Kidney epithelial cell (primary cell): ENCODE results near the gene SIGLEC8. TPM values are rescaled to one million over a fixed set of nuclear protein-coding genes. Genes with fewer than 3 reads are reported as not detected.

Experiments
- DNase-seq: peaks from one replicate; pipeline ENCODE4 v3.0.0-alpha.2; 2010; ENCODE audit warnings: low read depth
- H3K27me3 ChIP-seq: 2 replicates; pipeline ENCODE4 v1.6.0; 2011; ENCODE audit warnings: low read length; ENCODE audit not compliant: control insufficient read depth, insufficient read depth
- H3K36me3 ChIP-seq: 2 replicates; pipeline ENCODE4 v1.5.1; 2011; ENCODE audit warnings: low read length; ENCODE audit not compliant: control insufficient read depth, insufficient read depth
- H3K4me3 ChIP-seq: 2 replicates; pipeline ENCODE4 v1.5.1; 2011; ENCODE audit warnings: low read depth, mild to moderate bottlenecking, control low read depth, low read length
- total RNA-seq: library from RNA; depleted of rRNA; stranded (reverse); fragments of >200 nt; gene quantifications from 2 replicates; pipeline ENCODE4 v1.2.3, GENCODE V29; 2015
- TF ChIP-seq, protein P1 (sequence below): IDR thresholded peaks from 2 replicates; pipeline ENCODE4 v1.5.1; 2011; ENCODE audit warnings: mild to moderate bottlenecking, moderate library complexity, low read length, control low read depth, inconsistent platforms; ENCODE audit not compliant: insufficient read depth, poor library complexity, severe bottlenecking

Gene SIGLEC8
- total RNA-seq, 1 donor from 2014 or later = not detected

DNA sequence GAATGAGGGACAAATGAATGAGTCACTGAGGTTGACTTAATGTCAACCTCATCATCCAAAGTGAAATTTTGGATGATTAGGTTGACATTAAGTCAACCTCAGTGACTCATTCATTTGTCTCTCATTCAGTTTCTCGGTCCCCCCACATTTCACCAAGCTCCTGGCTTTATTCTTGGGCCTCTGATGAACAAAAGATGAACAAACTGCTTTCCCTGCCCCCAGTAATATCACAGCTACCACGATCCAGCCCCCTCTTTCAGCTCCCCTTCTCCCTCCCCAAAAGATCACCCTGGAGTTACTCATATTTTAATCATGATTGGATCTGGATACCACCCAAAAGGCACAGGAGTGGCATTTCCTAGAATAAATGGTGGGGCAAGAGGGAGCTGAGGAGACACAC is 30.9 kb upstream of the SIGLEC8 start:
- no peak overlapping the region for H3K4me3 ChIP-seq
- no peaks in the 10 kb centered on the region for H3K36me3 ChIP-seq
- TF ChIP-seq, protein P1, sequence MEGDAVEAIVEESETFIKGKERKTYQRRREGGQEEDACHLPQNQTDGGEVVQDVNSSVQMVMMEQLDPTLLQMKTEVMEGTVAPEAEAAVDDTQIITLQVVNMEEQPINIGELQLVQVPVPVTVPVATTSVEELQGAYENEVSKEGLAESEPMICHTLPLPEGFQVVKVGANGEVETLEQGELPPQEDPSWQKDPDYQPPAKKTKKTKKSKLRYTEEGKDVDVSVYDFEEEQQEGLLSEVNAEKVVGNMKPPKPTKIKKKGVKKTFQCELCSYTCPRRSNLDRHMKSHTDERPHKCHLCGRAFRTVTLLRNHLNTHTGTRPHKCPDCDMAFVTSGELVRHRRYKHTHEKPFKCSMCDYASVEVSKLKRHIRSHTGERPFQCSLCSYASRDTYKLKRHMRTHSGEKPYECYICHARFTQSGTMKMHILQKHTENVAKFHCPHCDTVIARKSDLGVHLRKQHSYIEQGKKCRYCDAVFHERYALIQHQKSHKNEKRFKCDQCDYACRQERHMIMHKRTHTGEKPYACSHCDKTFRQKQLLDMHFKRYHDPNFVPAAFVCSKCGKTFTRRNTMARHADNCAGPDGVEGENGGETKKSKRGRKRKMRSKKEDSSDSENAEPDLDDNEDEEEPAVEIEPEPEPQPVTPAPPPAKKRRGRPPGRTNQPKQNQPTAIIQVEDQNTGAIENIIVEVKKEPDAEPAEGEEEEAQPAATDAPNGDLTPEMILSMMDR = no peak
- no peak for DNase-seq
- no peaks in the 10 kb centered on the region for H3K27me3 ChIP-seq

DNA sequence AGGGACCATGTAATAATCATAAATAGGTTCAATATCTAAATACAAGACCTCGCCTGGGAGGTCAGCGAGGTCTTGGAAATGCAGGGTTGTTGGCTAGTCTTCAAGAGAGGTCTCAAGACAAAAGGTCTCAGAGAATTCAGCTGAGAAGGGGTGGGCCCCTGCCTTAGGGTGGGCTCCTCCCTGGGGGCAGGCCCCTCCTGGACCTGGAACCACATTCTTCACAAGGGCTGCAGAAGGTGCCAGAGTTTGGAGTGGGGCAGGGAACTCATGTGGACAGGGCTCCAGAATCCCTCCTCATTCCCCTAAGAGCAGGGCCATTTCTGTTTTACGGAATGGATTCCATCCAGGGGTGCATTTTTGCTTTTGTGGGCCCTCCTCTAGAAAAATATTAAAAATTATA is 30.2 kb upstream of the SIGLEC8 start:
- TF ChIP-seq, protein P1 = no peak
- DNase-seq = no peak

DNA sequence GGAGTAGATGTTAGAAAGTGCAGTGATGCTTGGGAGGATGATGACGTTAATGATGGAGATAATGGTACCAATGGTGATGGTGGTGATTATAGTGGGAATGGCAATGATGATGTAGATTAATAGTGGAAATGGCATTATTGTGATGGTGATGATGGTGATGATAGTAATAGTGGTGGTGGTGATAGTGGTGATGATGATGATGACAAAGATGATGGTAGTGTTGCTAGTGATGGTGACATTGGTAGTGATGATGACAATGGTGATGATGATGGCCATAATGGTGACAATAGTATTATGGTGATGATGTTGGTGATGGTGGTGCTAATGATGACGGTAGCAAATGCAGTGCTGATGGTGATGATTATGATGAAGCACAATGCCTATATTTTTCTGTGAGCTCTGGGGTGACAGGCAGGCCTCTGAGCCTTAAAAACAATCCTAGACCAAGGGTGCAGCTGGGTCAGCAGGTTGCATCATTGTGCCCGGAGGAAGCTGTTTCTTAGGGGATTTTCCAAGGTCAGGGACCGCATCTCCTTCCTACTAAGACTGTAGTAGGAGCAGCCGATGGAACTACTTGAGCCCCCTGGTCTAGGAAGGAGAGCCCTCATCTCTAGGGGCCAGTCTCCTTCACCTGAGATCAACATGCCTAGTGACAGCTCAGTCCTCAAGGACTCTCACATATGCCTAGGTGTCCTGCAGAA is 27.9 kb upstream of the SIGLEC8 start:
- H3K4me3 ChIP-seq = no peak overlapping the region
- no peaks in the 10 kb centered on the region for H3K27me3 ChIP-seq
- no peaks in the 10 kb centered on the region for H3K36me3 ChIP-seq
- no peak for DNase-seq
- TF ChIP-seq, protein P1 = no peak

More for the DNA sequence above, 30.2 kb upstream of the SIGLEC8 start:
- no peaks in the 10 kb centered on the region for H3K36me3 ChIP-seq
- H3K4me3 ChIP-seq = no peak overlapping the region
- H3K27me3 ChIP-seq = no peaks in the 10 kb centered on the region

DNA sequence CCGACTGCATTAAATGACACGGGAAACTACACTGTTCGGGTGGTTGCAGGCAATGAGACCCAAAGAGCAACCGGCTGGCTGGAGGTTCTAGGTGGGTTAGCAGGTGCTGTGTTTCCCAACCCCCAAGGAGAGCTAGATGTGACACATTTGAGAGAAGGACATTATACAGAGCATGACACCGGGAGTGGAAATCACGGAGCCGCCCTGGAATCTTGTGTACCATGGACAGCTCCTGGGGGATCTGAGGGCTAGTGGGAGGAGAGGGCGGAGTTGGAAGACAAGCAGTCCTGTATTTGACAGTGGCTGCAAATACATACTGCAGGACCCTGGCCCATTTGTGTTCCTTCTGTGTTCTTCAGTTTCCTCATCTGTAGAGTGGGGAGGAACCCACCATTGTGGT is 22.3 kb upstream of the SIGLEC8 start:
- Histone ChIP-seq H3K4me3 (no peak overlapping the region), H3K36me3 (no peaks in the 10 kb centered on the region), H3K27me3 (no peaks in the 10 kb centered on the region)
- TF ChIP-seq, protein P1 = no peak
- DNase-seq = no peak

DNA sequence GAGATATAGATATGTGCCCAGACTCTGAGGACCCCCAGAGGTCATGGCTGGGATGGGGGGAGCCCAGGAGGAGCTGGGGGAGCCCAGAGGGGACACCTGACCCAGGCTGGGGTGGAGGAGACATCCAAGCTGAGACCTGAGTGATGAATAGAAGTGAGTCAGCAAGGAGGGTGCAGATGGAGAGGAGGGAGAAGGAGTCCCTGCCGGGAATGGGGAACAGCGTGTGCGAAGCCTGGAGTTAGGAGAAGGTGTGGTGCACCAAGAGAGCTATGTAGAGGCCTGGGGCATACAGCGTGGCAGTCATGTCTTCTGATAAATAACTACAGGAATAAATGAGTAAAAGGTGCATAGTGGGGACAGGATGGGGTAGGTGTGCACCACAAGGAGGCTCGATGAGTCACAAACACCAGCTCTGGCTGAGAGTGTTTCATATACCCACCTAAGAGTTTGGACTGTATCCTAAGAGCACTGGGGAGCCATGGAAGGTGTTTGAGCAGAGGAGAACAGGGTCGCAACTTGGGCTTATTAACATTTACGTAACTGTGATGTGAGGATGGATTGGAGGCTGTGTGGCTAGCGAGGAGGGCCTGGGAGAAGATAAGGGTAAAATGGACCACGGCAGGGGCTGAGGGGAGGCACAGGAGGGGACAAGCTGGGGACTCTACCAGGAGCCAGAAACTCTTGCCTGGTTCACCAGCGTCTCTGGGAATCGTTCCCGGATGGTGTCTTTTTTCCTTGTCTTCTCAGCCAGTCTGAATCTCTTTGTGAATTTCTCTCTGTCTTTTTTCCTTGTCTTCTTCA is 21.5 kb upstream of the SIGLEC8 start:
- TF ChIP-seq, protein P1 = no peak
- no peak for DNase-seq
- H3K36me3 ChIP-seq = no peaks in the 10 kb centered on the region
- no peaks in the 10 kb centered on the region for H3K27me3 ChIP-seq
- no peak overlapping the region for H3K4me3 ChIP-seq
